SH-SY5Y (cell line): ENCODE results near the gene NLRC3.

Experiments
- GATA2 ChIP-seq: IDR thresholded peaks from 2 replicates; pipeline ENCODE4 v1.6.1; 2011; ENCODE audit warnings: mild to moderate bottlenecking, low read depth, low read length
- GATA3 ChIP-seq: IDR thresholded peaks from 2 replicates; pipeline ENCODE4 v1.6.1; 2011; ENCODE audit warnings: low read depth, mild to moderate bottlenecking, low read length, moderate library complexity

DNA sequence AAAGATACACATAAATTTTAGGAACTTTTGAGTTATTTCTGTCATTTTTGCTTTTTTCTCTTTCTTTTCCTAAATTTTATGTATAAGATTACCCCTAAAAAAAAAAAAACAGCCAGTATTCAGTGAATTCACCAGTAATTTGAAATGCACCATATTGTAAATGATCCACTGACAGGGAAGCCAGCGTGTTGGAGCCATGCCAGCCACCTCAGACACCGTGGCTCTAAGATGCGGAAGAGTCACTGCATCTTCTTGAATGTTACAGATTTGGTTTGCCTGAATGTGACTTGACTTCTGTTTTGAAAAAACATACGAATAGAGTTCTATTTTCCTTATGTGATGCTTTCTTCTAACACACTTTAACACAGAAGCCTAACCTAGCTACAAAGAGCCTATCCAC is 39.0 kb downstream of the NLRC3 start:
- no peak for TF ChIP-seq GATA2
- TF ChIP-seq GATA3 = no peak
